GM12878 (cell line): ENCODE data around the gene ASB15. TPM values are rescaled to one million over a fixed set of nuclear protein-coding genes. Genes with fewer than 3 reads are reported as not detected.

Experiments
- ATAC-seq: fragments of 200-7000 bp; cut with Tn5 transposase; 3 replicates; pipeline ENCODE4 v1.9.1; 2020; ENCODE audit warnings: mild to moderate bottlenecking, moderate library complexity
- BruUV-seq: library from RNA; stranded (reverse); fragments of 400-500 nt; replicated peaks from 2 replicates; lab custom pipeline; 2021; lab: Mats Ljungman, UMichigan
- CTCF ChIA-PET: fragments of 300-600 bp; sonication (Branson Sonifier 250); formaldehyde crosslinking; extraction: SDS; loops from one replicate; lab custom pipeline; 2021; ENCODE audit warnings: inconsistent platforms; lab: Yijun Ruan, JAX
- POLR2A ChIA-PET: fragments of 350-600 bp; formaldehyde crosslinking; extraction: SDS; loops from one replicate; lab custom pipeline; 2021; ENCODE audit warnings: inconsistent platforms; lab: Charles Lee
- RAD21 ChIA-PET: fragments of 300-600 bp; sonication (Branson Sonifier 250); formaldehyde crosslinking; loops from one replicate; lab custom pipeline; 2023; ENCODE audit warnings: antibody characterized with exemption; ENCODE audit not compliant: unreplicated experiment; lab: Charles Lee
- SMC1A ChIA-PET: fragments of 300-600 bp; sonication (Branson Sonifier 250); formaldehyde crosslinking; loops from one replicate; lab custom pipeline; 2023; ENCODE audit not compliant: unreplicated experiment, uncharacterized antibody; lab: Charles Lee
- DNase-seq: peaks from one replicate; pipeline ENCODE4 v3.0.0-alpha.2; 2011; ENCODE audit warnings: low read depth, low spot score
- FAIRE-seq: peaks from 3 replicates; lab custom pipeline; 2011; peaks lifted over from hg19 to GRCh38; lab: Jason Lieb, UNC
- H2AFZ ChIP-seq: 2 replicates; pipeline ENCODE4 v1.6.0; 2011; ENCODE audit warnings: low read depth, low read length, control low read depth; ENCODE audit not compliant: control insufficient read depth
- H3K27ac ChIP-seq: 2 replicates; pipeline ENCODE4 v1.5.1; 2011; ENCODE audit warnings: control low read depth; ENCODE audit not compliant: control insufficient read depth, insufficient read depth
- H3K27me3 ChIP-seq, 2 experiments: replicated peaks in 1 of 2; 2 replicates each; pipeline versions ENCODE4 v1.6.0 to v1.6.1; 2011; ENCODE audit warnings: low read length in 1 of 2; ENCODE audit not compliant: control insufficient read depth in 2 of 2, insufficient read depth in 2 of 2
- H3K36me3 ChIP-seq, 2 experiments: 2 replicates each; pipeline ENCODE4 v1.5.1; 2011; ENCODE audit warnings: low read length in 1 of 2; ENCODE audit not compliant: control insufficient read depth in 2 of 2, insufficient read depth in 2 of 2
- H3K4me1 ChIP-seq: 2 replicates; pipeline ENCODE4 v1.6.1; 2011; ENCODE audit warnings: mild to moderate bottlenecking, low read length, moderate library complexity, mixed read lengths; ENCODE audit not compliant: control insufficient read depth, insufficient read depth
- H3K4me2 ChIP-seq: 2 replicates; pipeline ENCODE4 v1.6.0; 2011; ENCODE audit warnings: control low read depth; ENCODE audit not compliant: control insufficient read depth, insufficient read depth
- H3K4me3 ChIP-seq: fragments of 200-600 bp; sonication (generic); 2 replicates; pipeline ENCODE4 v1.5.1; 2016
- H3K79me2 ChIP-seq: 2 replicates; pipeline ENCODE4 v1.6.0; 2011; ENCODE audit warnings: low read length; ENCODE audit not compliant: control insufficient read depth, insufficient read depth
- H3K9ac ChIP-seq: 2 replicates; pipeline ENCODE4 v1.8.0; 2011; ENCODE audit warnings: low read length, control low read depth, mixed read lengths; ENCODE audit not compliant: control insufficient read depth, insufficient read depth
- H3K9me3 ChIP-seq: replicated peaks from 3 replicates; pipeline ENCODE4 v1.5.1; 2011; ENCODE audit warnings: mild to moderate bottlenecking, low read length; ENCODE audit not compliant: control insufficient read depth, insufficient read depth
- H4K20me1 ChIP-seq: 2 replicates; pipeline ENCODE4 v1.6.0; 2011; ENCODE audit not compliant: control insufficient read depth, insufficient read depth
- CEBPB ChIP-seq, 2 experiments: fragments of 150-350 bp in 1 of 2; IDR thresholded peaks; 2 replicates each; pipeline ENCODE4 v1.6.1; 2012 to 2014; ENCODE audit warnings: low read depth in 2 of 2, low read length in 2 of 2, borderline replicate concordance in 1 of 2, inconsistent platforms in 1 of 2
- CREM ChIP-seq: IDR thresholded peaks from 2 replicates; pipeline ENCODE4 v1.6.1; 2014; ENCODE audit warnings: antibody characterized with exemption, low read depth
- GABPA ChIP-seq: IDR thresholded peaks from 2 replicates; pipeline ENCODE4 v1.6.1; 2014; ENCODE audit warnings: antibody characterized with exemption, low read depth, mild to moderate bottlenecking, inconsistent platforms
- MEF2A ChIP-seq: IDR thresholded peaks from 2 replicates; pipeline ENCODE4 v1.6.1; 2011; ENCODE audit warnings: low read depth, mild to moderate bottlenecking, low read length, moderate library complexity; ENCODE audit not compliant: insufficient read depth
- MTA2 ChIP-seq: fragments of 450-650 bp; IDR thresholded peaks from 2 replicates; pipeline ENCODE4 v1.6.1; 2016; ENCODE audit warnings: low read depth, mild to moderate bottlenecking, moderate library complexity
- NBN ChIP-seq: fragments of 450-650 bp; IDR thresholded peaks from 2 replicates; pipeline ENCODE4 v1.6.1; 2016
- NFIC ChIP-seq: IDR thresholded peaks from 2 replicates; pipeline ENCODE4 v1.6.1; 2012; ENCODE audit warnings: low read depth, mild to moderate bottlenecking, inconsistent platforms, low read length, moderate library complexity
- NFXL1 ChIP-seq: fragments of 450-650 bp; IDR thresholded peaks from 2 replicates; pipeline ENCODE4 v1.6.1; 2017; ENCODE audit warnings: antibody characterized with exemption, mild to moderate bottlenecking, borderline replicate concordance
- NRF1 ChIP-seq: conservative IDR thresholded peaks from 2 replicates; pipeline ENCODE4 v1.6.1; 2011; ENCODE audit warnings: mild to moderate bottlenecking, low read depth, low read length, improper control_type of control experiment
- SMAD5 ChIP-seq: IDR thresholded peaks from 2 replicates; pipeline ENCODE4 v1.6.1; 2016; ENCODE audit warnings: antibody characterized with exemption, low read depth
- SMC3 ChIP-seq: IDR thresholded peaks from 2 replicates; pipeline ENCODE4 v1.6.1; 2011; ENCODE audit warnings: low read length, improper control_type of control experiment, borderline replicate concordance
- SP1 ChIP-seq: IDR thresholded peaks from one replicate; pipeline ENCODE4 v1.6.1; 2011; ENCODE audit warnings: low read depth, low read length
- SREBF1 ChIP-seq: IDR thresholded peaks from 2 replicates; pipeline ENCODE4 v1.6.1; 2012; ENCODE audit warnings: mild to moderate bottlenecking, low read length
- WGBS: methylation state at CpG from one replicate; pipeline ENCODE4 v1.1.6; 2016; ENCODE audit warnings: low lambda C conversion rate; ENCODE audit not compliant: insufficient replicate concordance, insufficient coverage; ENCODE audit errors: missing lambda C conversion rate; 5-methylcytosine and 5-hydroxymethylcytosine counted together
- in situ Hi-C: fragments of 300-500 bp; cut with MboI; formaldehyde crosslinking; loops from 9 replicates; pipeline ENCODE4 v1.14.3; 2018; ENCODE audit warnings: mixed read lengths
- intact Hi-C: fragments of 100-400 bp; cut with micrococcal nuclease; formaldehyde crosslinking; loops from one replicate; pipeline ENCODE4 v1.14.2; 2022; ENCODE audit not compliant: unreplicated experiment
- polyA plus RNA-seq, 11 experiments: library from polyadenylated mRNA; depleted of rRNA in 4 of 11; unstranded in 6 of 11; stranded (reverse) in 5 of 11; fragments of >200 nt; fragmentation: Nextera tagmentation in 4 of 11; fragmentation: Illumina TruSeq in 1 of 11; extraction: Ambion mirVana in 4 of 11; extraction: Trizol in 1 of 11; gene quantifications; 1 replicate in 1 of 11; 2 replicates in 10 of 11; pipeline versions ENCODE4 v1.2.1 to v1.2.3, GENCODE V29; 2011 to 2016; ENCODE audit warnings: inconsistent platforms in 2 of 11, missing spikeins in 2 of 11, low read depth in 1 of 11
- total RNA-seq, 4 experiments: library from RNA; depleted of rRNA in 3 of 4; stranded (reverse); fragments of >200 nt in 3 of 4; fragmentation: Illumina TruSeq in 1 of 4; extraction: Trizol in 1 of 4; gene quantifications; 2 replicates each; pipeline versions ENCODE4 v1.2.1 to v1.2.3, GENCODE V29; 2013 to 2021
- TF ChIP-seq, protein P1 (sequence below): IDR thresholded peaks from 2 replicates; pipeline ENCODE4 v1.6.1; 2012; ENCODE audit warnings: low read length, inconsistent platforms
- TF ChIP-seq, protein P2 (sequence below): fragments of 450-650 bp; formaldehyde crosslinking; IDR thresholded peaks from 2 replicates; pipeline ENCODE4 v1.4.0; 2020; ENCODE audit warnings: mild to moderate bottlenecking, moderate library complexity
- TF ChIP-seq, protein P3 (sequence below): IDR thresholded peaks from 2 replicates; pipeline ENCODE4 v1.6.1; 2011; ENCODE audit warnings: low read depth, mild to moderate bottlenecking, low read length, moderate library complexity, borderline replicate concordance; ENCODE audit errors: extremely low read depth

Gene ASB15
- total and polyA plus RNA-seq, 10 of the 15 experiments (the other 5 are each of a cell fraction or from before 2014, with no cell fraction given) = not detected

DNA sequence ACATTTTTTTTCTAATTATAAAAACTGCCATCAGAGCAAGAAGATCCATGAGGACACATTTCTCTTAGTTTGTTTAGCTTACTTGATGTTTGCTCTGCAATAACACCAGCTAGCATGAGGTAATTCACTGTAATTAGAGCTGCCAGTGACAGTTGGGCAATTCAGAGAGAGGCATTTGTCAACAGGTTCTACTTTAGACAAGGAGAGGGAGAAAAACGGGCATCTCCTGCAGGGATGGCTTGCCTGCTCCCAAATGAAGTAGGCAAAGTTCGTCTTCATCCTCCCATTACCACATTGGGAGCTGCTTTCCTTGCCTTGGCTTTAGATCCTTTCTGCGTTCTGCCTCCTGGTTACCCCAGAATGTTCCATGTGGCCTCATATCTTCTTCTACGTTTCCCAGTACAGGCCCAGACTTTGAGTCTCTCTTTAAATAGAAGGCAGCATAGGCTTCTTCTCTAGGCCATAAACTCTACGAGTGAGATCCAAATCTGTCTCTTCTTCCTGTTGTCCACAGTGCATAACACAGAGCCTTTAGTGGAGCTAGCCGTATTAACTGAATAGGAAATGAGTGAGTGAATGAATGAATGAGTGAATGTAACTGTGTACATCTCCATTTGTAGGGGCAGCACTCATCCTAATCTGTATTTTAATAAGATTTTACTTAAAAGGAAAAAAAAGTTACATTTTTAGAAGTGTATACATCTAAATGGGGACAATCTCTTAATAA is 21.2 kb downstream of the ASB15 start (continued):
- TF ChIP-seq CREM = no peak
- TF ChIP-seq, protein P1, sequence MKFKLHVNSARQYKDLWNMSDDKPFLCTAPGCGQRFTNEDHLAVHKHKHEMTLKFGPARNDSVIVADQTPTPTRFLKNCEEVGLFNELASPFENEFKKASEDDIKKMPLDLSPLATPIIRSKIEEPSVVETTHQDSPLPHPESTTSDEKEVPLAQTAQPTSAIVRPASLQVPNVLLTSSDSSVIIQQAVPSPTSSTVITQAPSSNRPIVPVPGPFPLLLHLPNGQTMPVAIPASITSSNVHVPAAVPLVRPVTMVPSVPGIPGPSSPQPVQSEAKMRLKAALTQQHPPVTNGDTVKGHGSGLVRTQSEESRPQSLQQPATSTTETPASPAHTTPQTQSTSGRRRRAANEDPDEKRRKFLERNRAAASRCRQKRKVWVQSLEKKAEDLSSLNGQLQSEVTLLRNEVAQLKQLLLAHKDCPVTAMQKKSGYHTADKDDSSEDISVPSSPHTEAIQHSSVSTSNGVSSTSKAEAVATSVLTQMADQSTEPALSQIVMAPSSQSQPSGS = no peak
- TF ChIP-seq NFXL1 = no peak
- no peak for TF ChIP-seq NFIC
- TF ChIP-seq SMAD5 = no peak
- TF ChIP-seq CEBPB (IDR thresholded peaks at IDR 0.05; ENCODE audit: borderline replicate concordance in 1 of 2, low read depth in 2 of 2, low read length in 2 of 2) = no peak
- no peak for TF ChIP-seq MEF2A
- TF ChIP-seq SP1 = no peak
- TF ChIP-seq, all 136 proteins: peak for 0

DNA sequence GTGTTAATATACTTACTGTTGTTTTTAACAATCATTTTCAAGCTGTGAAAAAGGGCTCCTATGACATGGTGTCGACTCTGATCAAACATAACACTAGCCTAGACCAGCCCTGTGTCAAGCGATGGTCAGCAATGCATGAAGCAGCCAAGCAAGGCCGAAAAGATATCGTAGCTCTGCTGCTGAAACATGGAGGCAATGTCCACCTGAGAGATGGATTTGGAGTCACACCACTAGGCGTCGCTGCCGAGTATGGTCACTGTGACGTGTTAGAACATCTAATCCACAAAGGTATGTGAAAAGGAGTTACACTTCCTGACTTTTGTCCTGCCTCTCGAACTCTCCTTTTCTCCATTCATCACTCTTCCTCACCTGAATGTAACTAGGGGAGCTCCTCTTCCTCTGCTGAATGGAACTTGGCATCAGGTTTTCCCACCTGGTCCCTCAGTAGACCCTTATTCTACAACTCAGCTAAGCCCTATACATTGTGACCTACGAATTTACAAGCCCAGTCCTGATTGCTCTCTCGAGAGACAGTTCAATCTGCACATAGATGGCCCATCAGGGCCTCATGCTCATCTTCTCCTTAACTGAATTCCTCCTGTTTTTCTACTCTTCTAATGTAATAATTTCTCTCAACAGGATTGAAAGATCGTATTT is 23.0 kb downstream of the ASB15 start:
- no peaks in the 10 kb centered on the region for H3K27me3 ChIP-seq
- H3K9ac ChIP-seq = no peak overlapping the region
- no peaks in the 10 kb centered on the region for H3K36me3 ChIP-seq
- SMC1A ChIA-PET = interaction anchor here (0.6 to 1.5 kb wide), 15 partner anchors 12 to 1536 kb away, joined by 3 to 8 read pairs (median 3); no protein-coding TSS in a partner anchor
- no peak overlapping the region for H3K27ac ChIP-seq
- POLR2A ChIA-PET = no interaction called here
- RAD21 ChIA-PET = interaction anchor here (0.6 to 2.1 kb wide), 7 partner anchors 20 to 248 kb away, joined by 3 to 13 read pairs (median 4); no protein-coding TSS in a partner anchor
- in situ Hi-C loops = no loop called here
- H3K4me2 ChIP-seq = no peak overlapping the region
- ATAC-seq (peak; percentile 97), FAIRE-seq (peak; percentile 86), DNase-seq (peak; percentile 25)
- no peaks in the 10 kb centered on the region for H4K20me1 ChIP-seq
- no peak overlapping the region for H3K4me3 ChIP-seq
- H3K9me3 ChIP-seq = no peaks in the 10 kb centered on the region
- H2AFZ ChIP-seq = peak overlapping the region; percentile 73
- CTCF ChIA-PET = interaction anchor here (0.6 to 4.3 kb wide), 45 partner anchors 8 to 1243 kb away, joined by 3 to 37 read pairs (median 4); partner anchors contain the start of genes LMOD2 and NDUFA5
- BruUV-seq = no TSS peak
- H3K4me1 ChIP-seq = no peaks in the 10 kb centered on the region
- 26% methylated on average over 12 of the region's 12 CpGs for WGBS
- no peaks in the 10 kb centered on the region for H3K79me2 ChIP-seq
- intact Hi-C loops = loop anchor here (2.0 to 5.0 kb wide), 2 partner anchors 132 to 248 kb away; no protein-coding TSS in a partner anchor
- TF ChIP-seq SREBF1 (no peak), NBN (no peak), NRF1 (no peak), NFXL1 (no peak), SMC3 (peak; percentile 29; the same call in 1 of the 2 replicates), GABPA (no peak), MTA2 (no peak)
- TF ChIP-seq, protein P2, sequence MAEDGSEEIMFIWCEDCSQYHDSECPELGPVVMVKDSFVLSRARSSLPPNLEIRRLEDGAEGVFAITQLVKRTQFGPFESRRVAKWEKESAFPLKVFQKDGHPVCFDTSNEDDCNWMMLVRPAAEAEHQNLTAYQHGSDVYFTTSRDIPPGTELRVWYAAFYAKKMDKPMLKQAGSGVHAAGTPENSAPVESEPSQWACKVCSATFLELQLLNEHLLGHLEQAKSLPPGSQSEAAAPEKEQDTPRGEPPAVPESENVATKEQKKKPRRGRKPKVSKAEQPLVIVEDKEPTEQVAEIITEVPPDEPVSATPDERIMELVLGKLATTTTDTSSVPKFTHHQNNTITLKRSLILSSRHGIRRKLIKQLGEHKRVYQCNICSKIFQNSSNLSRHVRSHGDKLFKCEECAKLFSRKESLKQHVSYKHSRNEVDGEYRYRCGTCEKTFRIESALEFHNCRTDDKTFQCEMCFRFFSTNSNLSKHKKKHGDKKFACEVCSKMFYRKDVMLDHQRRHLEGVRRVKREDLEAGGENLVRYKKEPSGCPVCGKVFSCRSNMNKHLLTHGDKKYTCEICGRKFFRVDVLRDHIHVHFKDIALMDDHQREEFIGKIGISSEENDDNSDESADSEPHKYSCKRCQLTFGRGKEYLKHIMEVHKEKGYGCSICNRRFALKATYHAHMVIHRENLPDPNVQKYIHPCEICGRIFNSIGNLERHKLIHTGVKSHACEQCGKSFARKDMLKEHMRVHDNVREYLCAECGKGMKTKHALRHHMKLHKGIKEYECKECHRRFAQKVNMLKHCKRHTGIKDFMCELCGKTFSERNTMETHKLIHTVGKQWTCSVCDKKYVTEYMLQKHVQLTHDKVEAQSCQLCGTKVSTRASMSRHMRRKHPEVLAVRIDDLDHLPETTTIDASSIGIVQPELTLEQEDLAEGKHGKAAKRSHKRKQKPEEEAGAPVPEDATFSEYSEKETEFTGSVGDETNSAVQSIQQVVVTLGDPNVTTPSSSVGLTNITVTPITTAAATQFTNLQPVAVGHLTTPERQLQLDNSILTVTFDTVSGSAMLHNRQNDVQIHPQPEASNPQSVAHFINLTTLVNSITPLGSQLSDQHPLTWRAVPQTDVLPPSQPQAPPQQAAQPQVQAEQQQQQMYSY (CRISPR knock-in tag) = no peak
- TF ChIP-seq, protein P3, sequence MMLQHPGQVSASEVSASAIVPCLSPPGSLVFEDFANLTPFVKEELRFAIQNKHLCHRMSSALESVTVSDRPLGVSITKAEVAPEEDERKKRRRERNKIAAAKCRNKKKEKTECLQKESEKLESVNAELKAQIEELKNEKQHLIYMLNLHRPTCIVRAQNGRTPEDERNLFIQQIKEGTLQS = no peak
